DND-41 (cell line): ENCODE results near the gene WDR73.
"Not testable (repeated sequence)": the region's sequence is repeated elsewhere in the genome, so short reads cannot be mapped to it uniquely, and the experiment has no call there.

Experiments
- ATAC-seq: fragments of 200-7000 bp; cut with Tn5 transposase; 3 replicates; pipeline ENCODE4 v1.9.1; 2021; ENCODE audit warnings: low read depth; ENCODE audit not compliant: insufficient read depth
- DNase-seq: peaks from one replicate; pipeline ENCODE4 v3.0.0-alpha.2; 2020
- H2AFZ ChIP-seq: 2 replicates; pipeline ENCODE4 v1.6.0; 2012; ENCODE audit warnings: low read depth, low read length
- H3K27ac ChIP-seq: 2 replicates; pipeline ENCODE4 v1.5.1; 2012; ENCODE audit warnings: low read length, inconsistent platforms
- H3K27me3 ChIP-seq: fragments of 200-600 bp; sonication (generic); 2 replicates; pipeline ENCODE4 v1.6.0; 2012; ENCODE audit warnings: low read length, mild to moderate bottlenecking, inconsistent platforms; ENCODE audit not compliant: insufficient read depth, poor library complexity
- H3K36me3 ChIP-seq: 2 replicates; pipeline ENCODE4 v1.5.1; 2012; ENCODE audit warnings: low read length, inconsistent platforms; ENCODE audit not compliant: insufficient read depth
- H3K4me1 ChIP-seq: 2 replicates; pipeline ENCODE4 v1.5.1; 2012; ENCODE audit warnings: mild to moderate bottlenecking, low read length; ENCODE audit not compliant: insufficient read depth
- H3K4me2 ChIP-seq: 2 replicates; pipeline ENCODE4 v1.6.0; 2012; ENCODE audit warnings: mild to moderate bottlenecking, moderate library complexity, low read length, inconsistent platforms; ENCODE audit not compliant: insufficient read depth
- H3K4me3 ChIP-seq, 2 experiments: fragments of 200-600 bp in 1 of 2; shearing (Covaris generic) in 1 of 2; 2 replicates each; pipeline ENCODE4 v1.5.1; 2012 to 2016; ENCODE audit warnings: inconsistent platforms in 2 of 2, low read length in 2 of 2, mild to moderate bottlenecking in 2 of 2, low read depth in 1 of 2, moderate library complexity in 1 of 2
- H3K79me2 ChIP-seq: 2 replicates; pipeline ENCODE4 v1.6.0; 2012; ENCODE audit warnings: low read length, inconsistent platforms; ENCODE audit not compliant: insufficient read depth
- H3K9ac ChIP-seq: 2 replicates; pipeline ENCODE4 v1.6.0; 2012; ENCODE audit warnings: low read depth, mild to moderate bottlenecking, inconsistent platforms, low read length, moderate library complexity
- H3K9me3 ChIP-seq: 2 replicates; pipeline ENCODE4 v1.5.1; 2012; ENCODE audit warnings: low read length, moderate library complexity, mild to moderate bottlenecking, inconsistent platforms; ENCODE audit not compliant: insufficient read depth, severe bottlenecking
- H4K20me1 ChIP-seq: 2 replicates; pipeline ENCODE4 v1.6.0; 2012; ENCODE audit warnings: low read length; ENCODE audit not compliant: insufficient read depth
- CTCF ChIP-seq: IDR thresholded peaks from 2 replicates; pipeline ENCODE4 v1.5.1; 2012; ENCODE audit warnings: borderline replicate concordance, low read length, moderate library complexity, mild to moderate bottlenecking; ENCODE audit not compliant: poor library complexity, severe bottlenecking; ENCODE audit errors: extremely low read depth
- EZH2 ChIP-seq: IDR thresholded peaks from 3 replicates; pipeline ENCODE4 v1.6.1; 2012; ENCODE audit warnings: borderline replicate concordance, low read depth, mild to moderate bottlenecking, moderate library complexity, low read length, inconsistent platforms; ENCODE audit not compliant: severe bottlenecking

WDR73 gene

DNA sequence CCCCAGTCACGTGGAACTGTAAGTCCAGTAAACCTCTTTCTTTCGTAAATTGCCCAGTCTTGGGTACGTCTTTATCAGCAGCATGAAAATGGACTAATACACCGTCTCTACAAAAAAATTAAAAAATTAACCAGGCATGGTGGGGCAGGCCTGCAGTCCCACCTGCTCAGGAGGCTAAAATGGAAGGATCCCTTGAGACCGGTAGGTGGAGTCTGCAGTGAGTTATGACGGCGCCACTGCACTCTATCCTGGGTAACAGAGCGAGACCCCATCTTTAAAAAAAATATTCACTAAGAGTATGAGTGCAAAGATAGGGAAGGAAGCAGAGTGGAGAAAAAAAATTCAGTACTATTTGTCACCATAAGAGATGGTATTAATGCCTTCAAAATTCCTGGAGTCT, 36.3 kb upstream of the WDR73 start:
- Histone ChIP-seq H3K4me2 (no peak overlapping the region), H3K4me1 (no peaks in the 10 kb centered on the region), H3K9ac (no peak overlapping the region), H4K20me1 (0 out of 2 replicates have a peak, but pooled peaks cover 5% of the 10 kb centered on the region), H3K9me3 (no peaks in the 10 kb centered on the region), H3K36me3 (peaks cover 21% of the 10 kb centered on the region), H3K27ac (no peak overlapping the region), H3K4me3 (no peak overlapping the region), H3K79me2 (peaks cover 48% of the 10 kb centered on the region), H3K27me3 (no peaks in the 10 kb centered on the region), H2AFZ (no peak overlapping the region)
- TF ChIP-seq EZH2 = no peak
- no peak for TF ChIP-seq CTCF
- DNase-seq = no peak
- no peak for ATAC-seq

- H3K27me3 ChIP-seq = no peaks in the 10 kb centered on the region
- H3K36me3 ChIP-seq = peaks cover 21% of the 10 kb centered on the region
- peaks cover 44% of the 10 kb centered on the region for H3K79me2 ChIP-seq
- no peaks in the 10 kb centered on the region for H3K9me3 ChIP-seq
- no peak overlapping the region for H3K4me3 ChIP-seq
- H3K4me1 ChIP-seq = no peaks in the 10 kb centered on the region
- ATAC-seq (no peak), DNase-seq (no peak)
- H3K9ac ChIP-seq = no peak overlapping the region
- H2AFZ ChIP-seq = no peak overlapping the region
- 0 out of 2 replicates have a peak, but pooled peaks cover 5% of the 10 kb centered on the region for H4K20me1 ChIP-seq
- H3K27ac ChIP-seq = no peak overlapping the region
- no peak overlapping the region for H3K4me2 ChIP-seq
- TF ChIP-seq EZH2 = no peak
Measured at GRCh38 chr15:84689858-84690257, 35.8 kb upstream of the WDR73 start.

- peaks cover 36% of the 10 kb centered on the region for H3K36me3 ChIP-seq
- H2AFZ ChIP-seq, H3K27me3 ChIP-seq, ATAC-seq, H3K9ac ChIP-seq, H4K20me1 ChIP-seq, DNase-seq, H3K4me3 ChIP-seq, H3K4me1 ChIP-seq, H3K4me2 ChIP-seq, H3K9me3 ChIP-seq, H3K27ac ChIP-seq: not testable (repeated sequence)
- H3K79me2 ChIP-seq = peaks cover 12% of the 10 kb centered on the region
Measured at GRCh38 chr15:84686446-84686845, 32.4 kb upstream of the WDR73 start.

GRCh38 chr15:84685304-84685703, 31.2 kb upstream of the WDR73 start:
- Histone ChIP-seq H3K9me3 (no peaks in the 10 kb centered on the region), H3K4me3 (no peak overlapping the region), H3K27me3 (no peaks in the 10 kb centered on the region), H2AFZ (no peak overlapping the region), H3K27ac (no peak overlapping the region), H3K79me2 (peaks cover 6% of the 10 kb centered on the region), H3K4me1 (no peaks in the 10 kb centered on the region), H4K20me1 (no peaks in the 10 kb centered on the region), H3K36me3 (peaks cover 30% of the 10 kb centered on the region), H3K4me2 (no peak overlapping the region), H3K9ac (no peak overlapping the region)
- no peak for ATAC-seq
- no peak for DNase-seq
- no peak for TF ChIP-seq CTCF
- TF ChIP-seq EZH2 = no peak
